DOHH2 (cell line): ENCODE results near the gene DMXL1.

Experiments used
- H3F3A ChIP-seq: fragments of 200-600 bp; sonication (generic), shearing (Covaris generic); 2 replicates; pipeline ENCODE4 v1.6.0; 2016; ENCODE audit warnings: antibody characterized with exemption, mild to moderate bottlenecking; ENCODE audit not compliant: control insufficient read depth, insufficient read depth
- H3K27ac ChIP-seq: fragments of 200-600 bp; sonication (generic); 2 replicates; pipeline ENCODE4 v1.5.1; 2014; ENCODE audit warnings: low read depth, mild to moderate bottlenecking, low read length, moderate library complexity
- H3K27me3 ChIP-seq: fragments of 200-600 bp; sonication (generic); 2 replicates; pipeline ENCODE4 v1.6.1; 2014; ENCODE audit warnings: mild to moderate bottlenecking, low read length, mixed read lengths; ENCODE audit not compliant: control insufficient read depth
- H3K36me3 ChIP-seq: fragments of 200-600 bp; sonication (generic); 2 replicates; pipeline ENCODE4 v1.6.1; 2014; ENCODE audit warnings: mild to moderate bottlenecking, low read length, moderate library complexity, mixed read lengths; ENCODE audit not compliant: control insufficient read depth
- H3K4me1 ChIP-seq: fragments of 200-600 bp; sonication (generic); 2 replicates; pipeline ENCODE4 v1.6.1; 2014; ENCODE audit warnings: mild to moderate bottlenecking, low read length, mixed read lengths; ENCODE audit not compliant: control insufficient read depth
- H3K4me2 ChIP-seq: fragments of 200-600 bp; sonication (generic); 2 replicates; pipeline ENCODE4 v1.6.0; 2014; ENCODE audit warnings: mild to moderate bottlenecking, low read length, moderate library complexity
- H3K4me3 ChIP-seq: fragments of 200-600 bp; sonication (generic); 2 replicates; pipeline ENCODE4 v1.5.1; 2014; ENCODE audit warnings: mild to moderate bottlenecking, low read length, mixed read lengths
- H3K79me2 ChIP-seq: fragments of 200-600 bp; sonication (generic); 2 replicates; pipeline ENCODE4 v1.6.1; 2014; ENCODE audit warnings: mild to moderate bottlenecking, low read length, mixed read lengths; ENCODE audit not compliant: control insufficient read depth
- H3K9me2 ChIP-seq: fragments of 200-600 bp; sonication (generic); replicated peaks from 2 replicates; pipeline ENCODE4 v1.6.1; 2014; ENCODE audit warnings: mild to moderate bottlenecking, low read length, mixed read lengths; ENCODE audit not compliant: control insufficient read depth
- H3K9me3 ChIP-seq: fragments of 200-600 bp; sonication (generic); 2 replicates; pipeline ENCODE4 v1.6.1; 2014; ENCODE audit warnings: antibody characterized with exemption, low read length, mixed read lengths; ENCODE audit not compliant: control insufficient read depth, insufficient read depth
- H4K20me1 ChIP-seq: fragments of 200-600 bp; sonication (generic); 2 replicates; pipeline ENCODE4 v1.6.0; 2014; ENCODE audit warnings: low read depth, mild to moderate bottlenecking, antibody characterized with exemption, low read length, moderate library complexity; ENCODE audit not compliant: control insufficient read depth, insufficient read depth
- CTCF ChIP-seq: fragments of 200-600 bp; sonication (generic); IDR thresholded peaks from one replicate; pipeline ENCODE4 v1.5.1; 2014; ENCODE audit warnings: antibody characterized with exemption, mild to moderate bottlenecking, low read depth, low read length; ENCODE audit not compliant: poor library complexity, severe bottlenecking
- EZH2phosphoT487 ChIP-seq: fragments of 200-600 bp; sonication (generic); IDR thresholded peaks from 2 replicates; pipeline ENCODE4 v1.6.1; 2017; ENCODE audit warnings: borderline replicate concordance, mild to moderate bottlenecking, antibody characterized with exemption, low read length, moderate library complexity, mixed read lengths

DMXL1 gene

DNA sequence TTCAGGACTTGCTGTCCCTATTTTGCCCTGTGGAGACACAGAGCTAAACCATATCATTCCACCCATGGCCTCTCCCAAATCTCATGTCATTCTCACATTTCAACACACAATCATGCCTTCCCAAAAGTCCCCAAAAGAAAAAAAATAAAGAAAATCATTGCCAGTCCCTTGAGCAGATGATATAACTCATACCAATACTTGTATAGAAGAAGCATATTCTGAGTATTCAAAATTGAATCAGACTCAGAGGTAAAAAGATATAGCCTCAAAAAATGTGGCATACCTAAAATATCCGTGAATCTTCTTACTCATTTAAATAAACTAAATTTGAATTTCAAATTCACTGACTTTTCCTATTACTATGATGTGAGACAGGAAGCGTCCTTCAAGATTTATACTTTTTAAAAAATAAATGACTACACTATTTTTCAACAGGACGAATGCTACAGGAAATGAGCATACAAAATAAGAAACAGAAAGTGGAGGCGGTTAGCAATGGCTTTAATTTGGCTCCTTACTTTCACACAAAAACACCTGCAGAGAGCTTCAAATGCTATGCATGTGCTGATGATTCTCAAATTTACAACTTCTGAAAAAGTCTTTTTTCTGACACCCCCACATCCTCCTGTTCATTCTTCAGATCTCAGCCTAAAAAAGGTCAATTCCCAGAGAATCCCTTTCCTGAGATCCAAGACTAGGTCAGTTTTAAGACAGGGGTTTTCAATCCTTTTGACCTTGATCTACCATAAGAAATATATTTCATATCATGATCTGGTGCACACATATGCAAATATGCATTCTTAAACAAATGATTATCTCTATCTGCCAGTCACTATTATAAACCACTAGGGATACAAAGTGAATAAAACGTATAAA lies 39.6 kb upstream of the DMXL1 start:
- Histone ChIP-seq H3K36me3 (no peaks in the 10 kb centered on the region), H3K79me2 (no peaks in the 10 kb centered on the region), H3K4me2 (peak overlapping the region; percentile 83)

GRCh38 chr5:119031905-119032304 lies 39.0 kb upstream of the DMXL1 start:
- Histone ChIP-seq H3K4me3 (peak overlapping the region; percentile 67), H3K4me1 (peaks cover 65% of the 10 kb centered on the region), H3K27ac (peak overlapping the region; percentile 99), H3F3A (peaks cover 35% of the 10 kb centered on the region), H4K20me1 (no peaks in the 10 kb centered on the region), H3K9me3 (no peaks in the 10 kb centered on the region), H3K27me3 (no peaks in the 10 kb centered on the region), H3K9me2 (no peaks in the 10 kb centered on the region), H3K79me2 (no peaks in the 10 kb centered on the region), H3K4me2 (peak overlapping the region; percentile 83), H3K36me3 (no peaks in the 10 kb centered on the region)
- TF ChIP-seq EZH2phosphoT487 (no peak), CTCF (no peak)

More for the DNA sequence above, 39.6 kb upstream of the DMXL1 start:
- peaks cover 70% of the 10 kb centered on the region for H3K4me1 ChIP-seq
- no peaks in the 10 kb centered on the region for H3K9me2 ChIP-seq
- H3K27me3 ChIP-seq, result no peaks in the 10 kb centered on the region
- no peaks in the 10 kb centered on the region for H3K9me3 ChIP-seq
- peak overlapping the region; percentile 67 for H3K4me3 ChIP-seq
- peak overlapping the region; percentile 99 for H3K27ac ChIP-seq
- TF ChIP-seq CTCF (no peak), EZH2phosphoT487 (no peak)
- H4K20me1 ChIP-seq, result no peaks in the 10 kb centered on the region
- H3F3A ChIP-seq, result peaks cover 35% of the 10 kb centered on the region

DNA sequence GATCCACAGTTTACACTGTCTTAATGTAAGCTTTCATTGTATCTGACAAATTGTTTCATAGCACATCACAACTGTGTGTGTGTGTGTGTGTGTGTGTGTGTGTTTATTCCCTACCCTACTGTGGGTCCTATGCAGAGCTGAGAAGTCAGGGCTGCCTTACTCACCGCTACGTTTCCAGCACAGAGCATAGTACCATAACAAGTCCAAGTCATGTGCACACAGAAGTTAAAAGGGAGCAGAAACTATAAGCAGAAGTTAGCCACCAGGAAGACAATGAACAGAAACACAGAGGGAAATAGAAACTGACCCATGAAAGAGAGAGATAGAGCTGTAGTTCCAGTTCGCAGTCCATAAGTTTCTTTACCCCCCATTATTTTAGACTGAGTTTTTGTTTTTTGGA lies 38.2 kb upstream of the DMXL1 start:
- no peaks in the 10 kb centered on the region for H3K9me3 ChIP-seq
- TF ChIP-seq CTCF (no peak), EZH2phosphoT487 (no peak)
- H3K4me2 ChIP-seq, result peak overlapping the region; percentile 83
- H3K9me2 ChIP-seq, result no peaks in the 10 kb centered on the region
- H3F3A ChIP-seq, result peaks cover 35% of the 10 kb centered on the region
- no peaks in the 10 kb centered on the region for H4K20me1 ChIP-seq
- no peaks in the 10 kb centered on the region for H3K36me3 ChIP-seq
- no peaks in the 10 kb centered on the region for H3K27me3 ChIP-seq
- peaks cover 57% of the 10 kb centered on the region for H3K4me1 ChIP-seq
- peak overlapping the region; percentile 67 for H3K4me3 ChIP-seq
- H3K79me2 ChIP-seq, result no peaks in the 10 kb centered on the region
- H3K27ac ChIP-seq, result peak overlapping the region; percentile 99
